Sciatic nerve (tissue), 2 donors: ENCODE results near the gene GOLGA6L7. TPM values are rescaled to one million over a fixed set of nuclear protein-coding genes. Genes with fewer than 3 reads are reported as not detected.
"Not testable (repeated sequence)": the region's sequence is repeated elsewhere in the genome, so short reads cannot be mapped to it uniquely, and the experiment has no call there.

Experiments
- ATAC-seq: fragments of 200-7000 bp; cut with Tn5 transposase; one replicate; pipeline ENCODE4 v1.9.1; 2020; ENCODE audit warnings: mild to moderate bottlenecking, moderate library complexity
- DNase-seq: peaks from one replicate; pipeline ENCODE4 v3.0.0-alpha.2; 2020; ENCODE audit warnings: low spot score
- intact Hi-C: fragments of 100-400 bp; cut with DNase I; formaldehyde crosslinking; loops from one replicate; pipeline ENCODE4 v1.14.2; 2022
- total RNA-seq: library from RNA; stranded (reverse); fragmentation: NEBNext Ultra II Directional; extraction: Animal tissue kit (Norgen Biotek cat#: 25700); gene quantifications from one replicate; pipeline ENCODE4 v1.2.1, GENCODE V29; 2021
- donor health status: DM: no; HTN: no; CAD: no.
- donor health status: DM: no; HTN: no; CAD: no.

GOLGA6L7 gene
- total RNA-seq = not detected

DNA sequence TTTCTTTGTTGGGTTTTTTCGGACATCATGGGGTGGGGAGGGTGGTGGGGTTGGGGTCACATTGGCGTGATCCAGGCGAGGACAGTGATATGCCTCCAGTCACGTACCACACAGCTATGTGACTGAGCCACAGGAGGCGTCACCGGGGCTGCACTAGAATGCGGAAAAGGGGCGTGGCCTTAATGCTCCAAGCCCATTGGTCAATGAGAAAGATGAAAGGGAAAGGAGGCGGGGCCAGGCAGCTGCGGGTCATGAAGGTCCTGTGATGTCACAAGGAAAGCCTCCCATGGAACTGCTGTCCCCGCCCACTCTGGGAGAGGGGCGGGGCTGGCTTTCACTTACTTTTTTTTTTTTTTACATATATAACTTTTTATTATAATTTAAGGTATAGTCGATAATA is at the start of gene GOLGA6L7:
GOLGA6L7 (minus strand) TSS at position 124 of the 400 bp plus-strand sequence; CDS start at position 29, 95 bp downstream.
- intact Hi-C loops, ATAC-seq, DNase-seq: not testable (repeated sequence)

GRCh38 chr15:28897861-28898585 is 49.6 kb upstream of the GOLGA6L7 start:
- intact Hi-C loops = no loop called here
- ATAC-seq = no peak
- no peak for DNase-seq

DNA sequence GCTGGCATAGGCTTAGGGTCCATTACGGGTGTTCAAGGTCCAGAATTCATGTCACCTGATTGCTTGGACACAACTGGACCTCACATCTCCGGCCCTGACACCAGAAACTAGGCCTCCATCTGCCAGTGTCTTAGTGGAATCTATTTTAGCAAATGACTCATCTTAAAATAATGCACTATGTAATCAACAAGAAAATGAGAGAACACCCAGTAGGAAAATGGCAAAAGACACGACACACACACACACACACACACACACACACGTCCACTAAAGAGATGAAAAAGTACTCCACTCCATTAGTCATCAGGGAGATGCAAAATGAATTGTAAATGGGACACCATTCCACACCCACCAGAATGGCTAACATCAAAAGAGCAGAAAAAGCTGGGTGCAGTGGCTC is 48.5 kb upstream of the GOLGA6L7 start:
- intact Hi-C loops = no loop called here
- ATAC-seq = no peak

GRCh38 chr15:28895566-28895965 is 47.1 kb upstream of the GOLGA6L7 start:
- intact Hi-C loops = no loop called here
- ATAC-seq = no peak
- DNase-seq = no peak

More for the DNA sequence above, 48.5 kb upstream of the GOLGA6L7 start:
- DNase-seq = no peak

- DNase-seq = no peak
- intact Hi-C loops = no loop called here
- ATAC-seq = no peak
These were observed 46.7 kb upstream of the GOLGA6L7 start for GRCh38 chr15:28895146-28895545.

DNA sequence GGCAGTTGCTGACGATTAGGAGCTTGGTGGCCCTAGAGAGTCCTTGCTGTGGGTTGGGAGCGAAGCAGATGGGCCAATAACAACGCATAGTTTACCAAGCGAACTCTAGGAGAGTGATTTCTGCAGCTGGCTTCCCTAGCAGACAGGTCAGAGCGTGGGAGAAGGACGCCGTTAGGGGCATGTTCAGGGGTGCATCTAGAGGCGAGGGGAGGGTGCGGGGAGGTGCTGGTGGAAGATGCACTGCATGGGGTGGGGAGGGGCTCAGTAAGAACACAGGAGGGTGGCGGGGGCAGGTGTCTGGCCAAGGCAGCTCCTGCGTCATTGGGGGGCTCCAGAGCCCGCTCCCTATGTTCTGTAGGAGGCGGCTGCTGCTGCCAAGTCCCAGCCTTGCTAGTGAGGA is 46.2 kb upstream of the GOLGA6L7 start:
- intact Hi-C loops = no loop called here
- no peak for DNase-seq
- no peak for ATAC-seq

- DNase-seq (no peak), ATAC-seq (no peak)
- intact Hi-C loops = no loop called here
These were observed 44.6 kb upstream of the GOLGA6L7 start for GRCh38 chr15:28892789-28893610.

DNA sequence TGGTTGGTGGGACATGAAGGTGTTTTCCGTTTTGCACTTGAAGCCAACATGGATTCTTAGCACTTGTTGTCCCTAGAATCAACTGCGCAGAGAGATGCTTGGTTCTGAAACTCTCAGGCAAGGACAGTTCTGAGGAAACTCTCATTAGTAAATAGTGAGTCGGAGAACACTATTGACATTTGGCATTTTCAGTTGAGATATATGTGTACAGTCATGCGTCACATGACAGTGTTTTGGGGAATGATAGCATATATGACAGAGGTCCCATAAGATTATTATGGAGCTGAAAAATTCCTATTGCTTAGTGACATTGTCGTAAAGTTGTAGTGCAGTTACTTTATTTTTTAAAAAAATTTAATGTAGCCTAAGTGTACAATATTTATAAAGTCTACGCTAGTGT is 43.1 kb upstream of the GOLGA6L7 start:
- intact Hi-C loops = no loop called here
- no peak for DNase-seq

DNA sequence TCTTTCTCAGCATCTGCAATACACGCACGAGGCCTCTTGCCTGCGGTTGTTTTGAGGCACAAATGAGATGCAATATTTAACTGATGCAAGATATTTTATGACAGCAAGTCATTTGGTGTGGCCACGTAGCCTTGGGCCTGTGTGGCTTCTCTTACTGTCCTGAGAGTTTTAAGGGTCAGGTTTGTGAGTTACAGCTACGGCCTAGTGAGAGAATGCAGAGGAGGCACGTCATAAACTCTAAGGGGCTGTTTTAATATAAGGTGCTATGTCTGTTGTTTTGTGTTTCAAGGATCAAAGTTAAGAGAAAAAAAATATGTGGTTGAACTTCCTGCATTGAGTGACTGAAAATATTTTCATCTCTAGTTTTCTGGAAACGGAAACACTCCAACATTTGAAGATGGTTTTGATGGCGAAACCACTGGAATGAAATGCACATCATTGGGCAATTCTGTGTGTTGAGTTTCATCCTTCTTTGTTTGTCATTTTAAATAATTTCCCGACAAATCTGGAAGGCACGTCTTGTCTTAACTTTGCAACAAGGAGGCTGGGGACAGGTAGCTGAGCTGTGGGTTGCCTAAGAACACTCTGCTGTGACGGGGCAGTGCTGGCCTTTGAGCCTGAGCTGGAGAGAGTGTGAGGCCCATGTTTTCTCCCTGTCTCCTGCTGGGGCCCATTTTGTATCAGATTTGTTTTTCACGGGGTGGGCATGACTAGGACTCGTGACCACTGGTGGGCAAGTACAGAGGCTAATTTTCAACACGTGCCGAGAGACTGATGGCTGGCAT is 42.5 kb upstream of the GOLGA6L7 start:
- intact Hi-C loops = no loop called here
- DNase-seq = no peak
- no peak for ATAC-seq

More for the DNA sequence above, 43.1 kb upstream of the GOLGA6L7 start:
- no peak for ATAC-seq

GRCh38 chr15:28890291-28890690 is 41.8 kb upstream of the GOLGA6L7 start:
- ATAC-seq, intact Hi-C loops, DNase-seq: not testable (repeated sequence)

- ATAC-seq, intact Hi-C loops, DNase-seq: not testable (repeated sequence)
These were observed 41.4 kb upstream of the GOLGA6L7 start for GRCh38 chr15:28889871-28890270.

DNA sequence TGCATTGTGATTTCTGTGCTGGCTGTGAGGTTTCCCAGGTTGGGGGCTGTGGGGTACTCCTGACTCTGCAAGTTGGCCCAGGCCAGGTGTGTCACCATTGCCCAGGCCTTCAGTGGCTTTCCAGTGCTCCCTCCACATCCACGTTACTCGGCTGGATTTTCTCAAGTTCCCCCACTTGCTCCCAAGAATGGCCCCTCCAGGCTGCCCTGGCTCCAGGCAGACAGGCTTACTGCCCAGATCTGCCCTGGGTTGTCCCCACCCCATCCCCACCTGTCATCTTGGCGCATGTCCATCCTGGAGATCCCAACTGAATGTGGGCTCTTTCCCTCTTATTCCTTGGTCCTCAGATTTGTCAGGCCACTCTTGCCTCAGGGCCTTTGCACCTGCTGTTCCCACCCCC is 40.9 kb upstream of the GOLGA6L7 start:
- DNase-seq (no peak), ATAC-seq (no peak)
- intact Hi-C loops = no loop called here

DNA sequence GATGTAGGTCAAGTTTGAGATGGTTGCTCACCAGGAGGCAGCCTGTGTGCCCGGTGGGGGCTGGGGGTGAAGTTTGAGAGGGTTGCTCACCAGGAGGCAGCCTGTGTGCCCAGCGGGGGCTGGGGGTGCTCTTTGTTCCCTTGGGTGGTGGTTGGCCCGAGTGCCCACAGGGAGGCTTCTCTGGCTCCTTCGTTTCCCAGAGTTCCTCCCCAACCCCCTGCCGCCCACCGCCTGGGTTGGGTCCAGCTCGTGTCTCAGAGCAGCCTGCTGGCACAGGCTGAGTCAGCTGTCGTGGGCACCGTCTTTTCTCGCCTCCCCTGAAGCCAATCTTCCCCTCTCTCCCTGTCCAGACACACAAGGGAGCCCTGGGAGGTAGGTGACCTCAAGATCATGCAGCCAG is 40.5 kb upstream of the GOLGA6L7 start:
- DNase-seq = no peak
- intact Hi-C loops = no loop called here
- ATAC-seq = no peak

GRCh38 chr15:28888302-28888894 is 40.0 kb upstream of the GOLGA6L7 start:
- no peak for DNase-seq
- no peak for ATAC-seq
- intact Hi-C loops = no loop called here

GRCh38 chr15:28887339-28888174 is 39.1 kb upstream of the GOLGA6L7 start:
- ATAC-seq (no peak), DNase-seq (no peak)
- intact Hi-C loops = no loop called here

GRCh38 chr15:28886431-28887338 is 38.2 kb upstream of the GOLGA6L7 start:
- intact Hi-C loops = no loop called here
- DNase-seq = no peak
- no peak for ATAC-seq
